HG02759 (cell line): ENCODE results near the gene BICRA.

Source experiments
- ATAC-seq: cut with Tn5 transposase; IDR thresholded peaks from one replicate; pipeline ENCODE4 v1.9.1; 2021; ENCODE audit warnings: mild to moderate bottlenecking, moderate library complexity; ENCODE audit not compliant: unreplicated experiment

Gene BICRA

GRCh38 chr19:47686679-47687450, 77.9 kb downstream of the BICRA start:
- no peak for ATAC-seq

DNA sequence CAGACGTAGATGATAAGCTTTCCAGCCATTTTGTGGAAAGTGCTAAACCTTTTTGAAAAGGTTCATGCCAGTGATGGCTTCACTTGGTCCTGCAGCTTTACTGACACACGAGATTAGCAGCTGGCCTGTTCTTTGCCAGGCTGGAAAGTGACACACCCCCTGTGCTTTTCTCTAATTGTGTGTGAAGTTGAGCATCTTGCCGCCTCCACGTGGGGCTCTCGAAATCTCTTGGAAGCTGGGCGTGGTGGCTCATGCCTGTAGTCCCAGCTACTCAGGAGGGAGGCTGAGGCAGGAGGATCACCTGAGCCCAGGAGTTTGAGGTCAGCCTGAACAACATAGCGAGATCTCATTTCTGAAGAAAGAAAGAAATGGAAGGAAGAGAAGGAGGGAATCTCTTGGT, 79.0 kb downstream of the BICRA start:
- no peak for ATAC-seq

GRCh38 chr19:47691090-47691489, 82.2 kb downstream of the BICRA start:
- no peak for ATAC-seq

- ATAC-seq = no peak
These were observed 82.8 kb downstream of the BICRA start for GRCh38 chr19:47691782-47692181.

DNA sequence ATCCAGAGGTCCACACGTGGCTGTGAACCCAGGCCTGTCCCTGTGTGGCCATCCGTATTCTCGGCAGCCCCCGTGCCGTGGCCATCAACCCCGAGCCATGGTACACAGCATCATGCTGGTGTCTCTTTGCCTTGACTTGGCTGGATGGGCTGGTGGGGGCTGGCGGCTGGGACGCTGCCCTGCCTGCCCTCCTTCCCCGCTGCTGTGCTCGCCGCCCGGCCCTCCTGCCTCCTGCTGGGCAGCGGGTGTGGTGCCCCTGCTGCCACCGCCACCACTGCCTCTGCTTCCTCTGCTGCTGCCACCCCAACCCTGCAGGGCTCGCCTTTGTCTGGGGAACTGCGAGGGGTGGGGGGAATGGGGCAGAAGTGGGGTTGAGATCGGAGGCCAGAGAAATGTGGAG, 84.6 kb downstream of the BICRA start:
- ATAC-seq = no peak

DNA sequence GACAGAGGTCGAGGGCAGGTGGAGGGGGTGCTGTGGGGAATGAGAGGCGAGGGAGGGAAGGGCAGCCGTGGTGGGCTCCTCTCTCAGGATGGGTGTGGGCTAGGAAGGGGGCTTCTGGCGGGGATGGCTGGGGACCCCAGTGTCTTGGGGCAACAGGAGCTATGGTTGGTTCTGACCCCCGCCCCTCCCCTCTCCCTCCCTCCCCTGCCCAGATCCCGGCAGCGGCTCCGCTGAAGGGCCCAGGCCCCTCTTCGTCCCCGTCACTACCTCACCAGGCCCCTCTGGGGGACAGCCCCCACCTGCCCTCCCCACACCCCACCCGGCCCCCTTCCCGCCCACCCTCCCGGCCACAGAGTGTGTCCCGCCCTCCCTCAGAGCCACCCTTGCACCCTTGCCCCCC, 85.0 kb downstream of the BICRA start:
- no peak for ATAC-seq

GRCh38 chr19:47694466-47695273, 85.7 kb downstream of the BICRA start:
- no peak for ATAC-seq

GRCh38 chr19:47695533-47696262, 86.8 kb downstream of the BICRA start:
- no peak for ATAC-seq

DNA sequence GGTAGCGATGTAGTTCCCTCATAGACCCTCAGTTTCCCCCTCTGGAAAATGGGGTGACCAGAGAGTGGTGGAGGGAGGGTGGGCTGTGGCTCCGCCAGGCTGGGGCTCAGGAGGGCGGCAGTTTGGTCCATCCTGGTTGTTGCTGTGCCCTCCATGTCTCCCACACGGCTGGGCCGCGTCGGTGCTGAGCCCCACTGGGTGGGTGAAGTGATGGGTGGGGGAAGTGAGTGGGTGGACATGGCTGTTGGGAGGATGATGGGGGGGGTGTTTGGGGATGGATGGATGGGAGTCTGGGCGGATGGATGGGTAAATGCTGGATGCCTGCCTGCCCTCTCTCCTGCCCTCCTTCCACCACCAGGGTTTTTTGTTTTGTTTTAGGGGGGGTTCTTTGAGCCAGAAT, 87.7 kb downstream of the BICRA start:
- ATAC-seq = no peak

DNA sequence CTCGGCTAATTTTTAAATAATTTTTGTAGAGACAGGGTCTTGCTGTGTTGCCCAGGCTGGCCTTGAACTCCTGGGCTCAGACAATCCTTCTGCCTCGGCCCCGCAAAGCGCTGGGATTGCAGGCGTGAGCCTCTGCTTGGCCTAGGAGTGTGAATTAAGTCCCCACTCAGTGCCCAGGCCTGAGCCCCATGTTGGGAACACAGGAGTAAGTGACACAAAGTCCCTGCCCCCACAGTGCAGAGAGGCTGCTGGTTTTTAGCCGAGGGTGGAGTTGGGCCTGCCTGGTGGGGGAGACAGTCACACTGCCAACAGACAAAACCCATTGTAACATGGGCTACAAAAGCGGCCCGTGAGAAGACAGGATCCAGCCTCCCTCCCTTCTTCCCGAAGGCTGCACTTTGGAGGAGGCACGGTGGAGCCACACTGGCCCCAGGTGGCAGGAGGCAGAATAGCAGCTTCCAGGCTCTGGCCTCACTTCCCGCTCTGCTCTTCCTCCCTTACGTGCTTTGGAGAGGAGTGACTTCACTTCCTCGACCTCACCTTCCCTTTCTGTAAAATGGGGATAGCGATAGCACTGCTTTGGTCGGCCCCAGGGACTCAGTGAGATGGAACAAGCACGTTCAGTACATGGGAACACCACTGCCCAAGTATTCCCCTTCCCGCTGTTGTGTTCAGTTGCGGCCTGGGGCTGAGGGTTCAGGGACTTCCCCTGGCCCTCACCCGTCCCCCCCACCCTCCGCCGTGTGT, 89.1 kb downstream of the BICRA start:
- ATAC-seq = no peak

DNA sequence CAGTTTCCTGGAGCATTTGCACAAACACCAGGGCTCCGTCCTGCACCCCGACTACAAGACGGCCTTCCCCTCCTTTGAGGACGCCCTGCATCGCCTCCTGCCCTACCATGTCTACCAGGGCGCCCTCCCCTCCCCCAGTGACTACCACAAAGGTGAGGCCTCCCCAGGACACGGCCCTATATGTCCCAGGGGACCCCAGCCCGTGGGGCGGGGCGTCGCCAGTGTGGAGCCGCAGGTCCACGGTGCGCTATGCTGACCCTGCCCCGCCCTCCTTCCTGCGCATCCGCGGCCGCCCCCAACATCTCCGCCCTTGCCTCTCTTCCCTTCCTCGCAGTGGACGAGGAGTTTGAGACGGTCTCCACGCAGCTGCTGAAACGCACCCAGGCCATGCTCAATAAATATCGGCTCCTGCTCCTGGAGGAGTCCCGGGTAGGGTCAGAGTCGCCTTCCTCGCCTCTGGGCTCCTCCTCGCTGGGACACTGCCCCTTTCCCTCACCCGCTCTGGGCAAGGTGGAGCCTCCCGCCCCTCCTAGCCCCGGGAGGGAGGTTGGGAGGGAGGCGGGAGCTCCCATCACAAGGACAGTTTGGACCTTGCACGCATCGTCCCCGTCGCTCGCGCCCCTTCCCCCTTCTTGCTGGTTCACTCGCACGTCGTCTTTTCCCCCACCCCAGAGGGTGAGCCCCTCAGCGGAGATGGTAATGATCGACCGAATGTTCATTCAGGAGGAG, 89.9 kb downstream of the BICRA start:
- ATAC-seq = no peak

DNA sequence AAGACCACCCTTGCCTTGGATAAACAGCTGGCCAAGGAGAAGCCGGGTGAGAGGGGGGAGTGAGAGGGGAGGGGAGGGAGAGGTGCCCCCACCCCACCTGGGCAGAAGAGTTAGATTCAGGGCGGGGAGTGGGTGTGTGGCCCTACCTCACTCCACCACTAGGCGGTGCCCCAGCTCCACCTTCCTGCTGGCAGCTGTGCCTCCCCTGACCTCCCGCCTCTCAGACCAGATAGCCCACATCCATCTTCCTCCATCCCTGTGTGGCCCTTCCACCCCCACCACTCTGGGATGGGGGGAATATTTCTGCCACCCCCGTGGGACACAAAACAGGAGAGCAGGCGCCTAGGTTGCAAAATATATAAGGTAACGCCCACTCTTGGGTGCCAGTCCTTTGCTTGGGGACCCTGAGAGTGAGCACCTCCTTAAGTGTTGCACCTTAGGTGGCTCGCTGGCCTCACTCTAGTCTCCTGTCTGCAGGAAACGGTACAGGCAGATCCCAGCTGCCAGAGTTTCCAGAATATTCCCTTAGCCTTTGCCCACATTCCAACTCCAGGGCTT, 90.5 kb downstream of the BICRA start:
- ATAC-seq = no peak

GRCh38 chr19:47700934-47701716, 92.2 kb downstream of the BICRA start:
- ATAC-seq = no peak

- no peak for ATAC-seq
These were observed 93.0 kb downstream of the BICRA start for GRCh38 chr19:47701717-47702552.

DNA sequence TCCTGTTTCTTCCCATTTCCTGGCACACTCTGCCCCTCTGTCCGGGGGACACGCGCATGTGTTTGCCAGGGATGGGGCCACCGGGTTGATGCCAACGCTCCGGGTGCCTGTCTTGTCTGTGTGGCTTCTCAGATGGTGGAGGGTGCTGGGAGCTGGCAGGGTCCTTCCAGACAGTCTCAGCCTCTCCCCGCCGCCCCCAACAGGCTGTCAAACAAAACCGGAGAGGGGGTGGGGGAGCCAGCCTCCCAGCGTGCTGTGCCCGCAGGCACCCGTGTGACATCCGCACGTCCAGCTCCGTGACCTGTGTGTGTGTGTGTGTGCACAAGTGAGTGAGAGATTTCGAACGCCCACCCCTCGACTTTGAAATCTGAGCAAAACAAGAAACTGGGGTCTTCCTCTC, 93.7 kb downstream of the BICRA start:
- no peak for ATAC-seq

GRCh38 chr19:47703301-47703700, 94.4 kb downstream of the BICRA start:
- no peak for ATAC-seq

GRCh38 chr19:47704024-47704423, 95.1 kb downstream of the BICRA start:
- no peak for ATAC-seq

DNA sequence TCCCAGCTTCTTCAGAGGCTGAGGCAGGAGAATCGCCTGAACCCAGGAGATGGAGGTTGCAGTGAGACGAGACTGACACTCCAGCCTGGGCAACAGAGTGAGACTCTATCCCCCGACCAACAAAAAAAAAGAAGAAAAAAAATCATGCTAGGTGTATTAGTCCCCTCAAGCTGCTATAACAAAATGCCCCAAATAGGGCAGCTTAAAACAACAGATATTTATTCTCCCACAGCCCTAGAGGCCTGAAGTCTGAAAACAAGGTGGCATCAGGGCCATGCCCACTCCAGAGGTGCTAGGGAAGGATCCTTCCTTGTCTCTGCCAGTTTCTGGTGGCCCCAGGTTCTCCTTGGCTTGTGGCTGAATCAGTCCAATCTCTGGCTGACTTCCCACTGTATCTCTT, 95.7 kb downstream of the BICRA start:
- no peak for ATAC-seq
